Activated CD8-positive, alpha-beta memory T cell treated with anti-CD3 and anti-CD28 coated beads for 48 hours (primary cell): ENCODE results near the gene AKAP10.
A peak's percentile ranks its signal among the peaks of the same experiment; 100 is the strongest.
"Not testable (repeated sequence)": the region's sequence is repeated elsewhere in the genome, so short reads cannot be mapped to it uniquely, and the experiment has no call there.

Experiments
- DNase-seq, 3 experiments: peaks; one replicate each; pipeline ENCODE4 v3.0.0-alpha.2; 2020; ENCODE audit warnings: low read depth in 2 of 3, low spot score in 2 of 3

AKAP10 gene, protein sequence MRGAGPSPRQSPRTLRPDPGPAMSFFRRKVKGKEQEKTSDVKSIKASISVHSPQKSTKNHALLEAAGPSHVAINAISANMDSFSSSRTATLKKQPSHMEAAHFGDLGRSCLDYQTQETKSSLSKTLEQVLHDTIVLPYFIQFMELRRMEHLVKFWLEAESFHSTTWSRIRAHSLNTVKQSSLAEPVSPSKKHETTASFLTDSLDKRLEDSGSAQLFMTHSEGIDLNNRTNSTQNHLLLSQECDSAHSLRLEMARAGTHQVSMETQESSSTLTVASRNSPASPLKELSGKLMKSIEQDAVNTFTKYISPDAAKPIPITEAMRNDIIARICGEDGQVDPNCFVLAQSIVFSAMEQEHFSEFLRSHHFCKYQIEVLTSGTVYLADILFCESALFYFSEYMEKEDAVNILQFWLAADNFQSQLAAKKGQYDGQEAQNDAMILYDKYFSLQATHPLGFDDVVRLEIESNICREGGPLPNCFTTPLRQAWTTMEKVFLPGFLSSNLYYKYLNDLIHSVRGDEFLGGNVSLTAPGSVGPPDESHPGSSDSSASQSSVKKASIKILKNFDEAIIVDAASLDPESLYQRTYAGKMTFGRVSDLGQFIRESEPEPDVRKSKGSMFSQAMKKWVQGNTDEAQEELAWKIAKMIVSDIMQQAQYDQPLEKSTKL

DNA sequence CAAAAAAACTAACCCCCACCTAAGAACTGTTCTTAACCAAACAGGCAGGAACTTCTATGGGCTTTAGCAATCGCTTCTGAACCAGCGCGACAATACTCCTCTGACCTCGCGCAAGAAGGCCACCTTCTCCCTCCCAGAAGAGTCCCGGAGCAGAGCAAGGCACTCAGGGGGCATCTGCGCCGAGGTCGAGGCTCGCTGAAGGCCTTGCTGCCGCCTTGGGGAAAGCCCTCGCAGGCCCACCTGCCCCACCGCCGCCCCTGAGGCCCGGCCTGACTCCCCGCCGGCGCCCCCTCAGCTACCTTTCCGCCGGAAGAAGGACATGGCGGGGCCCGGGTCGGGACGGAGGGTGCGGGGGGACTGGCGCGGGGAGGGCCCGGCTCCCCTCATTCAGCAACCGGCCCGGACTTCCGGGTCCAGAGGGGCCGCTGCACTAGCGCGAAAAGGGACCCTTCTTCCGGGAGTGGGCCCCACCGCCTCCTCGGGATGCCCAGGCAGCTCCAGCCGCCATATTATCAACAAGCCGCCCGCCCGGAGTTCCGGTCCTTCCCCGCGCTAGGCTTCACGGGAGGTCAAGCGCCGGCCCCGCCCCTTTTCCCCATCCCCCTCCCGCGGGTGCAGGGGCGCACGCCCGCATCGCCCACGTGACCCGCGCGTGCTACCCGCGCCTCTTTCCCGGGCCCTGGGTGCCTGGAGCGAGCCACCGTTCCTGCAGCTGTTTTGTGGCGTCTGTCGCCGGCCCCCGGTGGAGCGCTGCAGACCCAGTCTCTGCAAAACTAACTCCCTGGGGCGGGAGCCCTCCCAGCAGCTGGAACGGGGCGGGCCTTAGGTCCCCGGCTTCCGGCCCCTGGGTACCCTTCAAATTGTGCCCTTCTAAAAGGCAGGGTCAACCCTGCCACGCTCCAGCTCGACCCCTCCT, at the start of gene AKAP10:
TSS of gene AKAP10 (minus strand) at position 536 of the 916 bp plus-strand sequence. CDS start at position 387, 149 bp downstream.
- peak; percentile 91 to 94 (median 91) for DNase-seq

DNA sequence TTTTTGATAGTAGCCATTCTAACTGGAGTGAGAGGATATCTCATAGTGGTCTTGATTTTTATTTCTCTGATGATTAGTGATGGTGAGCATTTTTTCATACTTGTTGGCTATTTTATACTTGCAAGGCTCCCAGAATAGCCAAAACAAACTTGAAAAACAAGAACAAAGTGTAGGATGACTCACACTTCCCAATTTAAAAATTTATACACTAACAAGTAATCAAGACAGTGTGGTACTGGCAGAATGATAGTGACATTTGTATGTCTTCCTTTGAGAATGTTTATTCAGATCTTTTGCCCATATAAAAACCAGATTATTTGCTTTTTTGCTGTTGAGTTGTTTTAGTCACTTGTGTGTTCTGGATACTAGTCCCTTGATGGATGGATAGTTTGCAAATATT, 49.3 kb upstream of the AKAP10 start:
- DNase-seq: no peak

DNA sequence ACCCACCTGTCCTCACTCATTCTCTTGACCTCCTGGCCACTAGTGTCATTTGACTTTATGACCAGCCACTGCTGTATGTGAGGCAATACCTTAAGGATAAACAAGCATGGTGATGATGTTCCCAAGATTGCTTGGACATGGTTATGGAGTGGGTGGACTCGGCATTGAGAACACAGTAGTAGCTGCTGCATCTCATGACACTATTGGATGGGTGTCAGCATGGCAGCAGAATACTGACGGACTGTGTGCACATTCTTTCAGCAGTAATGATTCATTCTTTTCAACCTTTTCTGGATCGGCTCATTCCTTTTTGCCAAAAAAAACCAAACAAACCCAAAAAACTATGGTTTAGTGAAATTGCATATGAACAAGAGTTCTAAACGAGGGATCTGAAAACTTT, 45.1 kb upstream of the AKAP10 start:
- DNase-seq: no peak

DNA sequence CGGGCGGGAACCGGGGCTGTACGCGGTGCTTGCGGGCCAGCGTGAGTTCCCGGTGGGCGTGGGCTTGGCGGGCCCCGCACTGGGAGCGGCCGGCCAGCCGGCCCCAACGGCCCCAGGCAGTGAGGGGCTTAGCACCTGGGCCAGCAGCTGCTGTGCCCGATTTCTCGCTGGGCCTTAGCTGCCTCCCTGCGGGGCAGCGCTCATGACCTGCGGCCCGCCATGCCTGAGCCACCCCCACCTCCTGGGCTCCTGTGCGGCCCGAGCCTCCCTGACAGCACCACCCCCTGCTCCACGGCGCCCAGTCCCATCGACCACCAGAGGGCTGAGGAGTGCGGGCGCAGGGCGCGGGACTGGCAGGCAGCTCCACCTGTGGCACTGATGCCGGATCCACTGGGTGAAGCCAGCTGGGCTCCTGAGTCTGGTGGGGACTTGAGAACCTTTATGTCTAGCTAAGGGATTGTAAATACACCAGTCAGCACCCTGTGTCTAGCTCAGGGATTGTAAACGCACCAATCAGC, 38.9 kb upstream of the AKAP10 start:
- DNase-seq: not testable (repeated sequence)

DNA sequence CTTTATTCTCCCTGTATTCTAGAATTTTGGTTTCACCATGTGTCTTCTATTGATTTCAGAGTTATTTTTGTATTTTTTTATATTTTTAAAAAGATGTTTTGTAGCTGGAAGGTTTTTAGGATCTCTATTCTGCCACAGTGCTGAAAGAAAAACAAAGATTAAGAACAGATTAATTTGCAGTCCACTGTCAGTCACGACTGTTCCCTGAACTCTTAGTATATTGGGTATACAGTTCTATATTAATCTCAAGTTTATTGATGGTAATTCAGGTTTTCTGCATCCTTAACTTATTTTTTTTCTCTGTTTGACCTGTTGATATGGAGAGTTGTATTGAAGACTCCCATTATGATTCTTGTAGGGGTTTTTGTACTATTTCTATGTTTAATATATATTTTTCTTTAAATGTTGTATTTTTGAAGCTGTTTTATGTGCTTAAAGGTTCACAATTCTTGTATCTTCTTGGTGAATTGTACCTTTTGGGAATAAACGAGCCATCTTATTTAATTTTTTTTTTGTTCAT, 34.4 kb upstream of the AKAP10 start:
- DNase-seq: no peak

DNA sequence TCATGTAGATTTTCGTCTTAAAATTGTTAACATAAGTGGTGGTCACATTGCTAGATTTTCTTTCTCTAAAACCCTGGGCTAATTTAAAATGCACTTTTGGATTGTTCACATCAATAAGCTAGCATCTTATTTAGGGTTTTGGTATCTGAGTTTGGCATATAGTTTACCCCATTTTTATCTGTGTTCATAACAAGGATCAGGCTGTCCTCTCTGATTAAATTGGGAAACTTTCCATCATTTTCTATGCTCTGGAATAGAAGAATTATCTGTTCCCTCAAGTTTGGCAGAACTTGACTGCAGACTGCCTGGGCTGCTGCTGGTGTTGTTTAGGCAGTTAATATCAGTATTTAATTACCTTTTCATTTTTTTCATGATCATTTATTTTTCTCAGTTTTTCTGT, 33.3 kb upstream of the AKAP10 start:
- DNase-seq: no peak

DNA sequence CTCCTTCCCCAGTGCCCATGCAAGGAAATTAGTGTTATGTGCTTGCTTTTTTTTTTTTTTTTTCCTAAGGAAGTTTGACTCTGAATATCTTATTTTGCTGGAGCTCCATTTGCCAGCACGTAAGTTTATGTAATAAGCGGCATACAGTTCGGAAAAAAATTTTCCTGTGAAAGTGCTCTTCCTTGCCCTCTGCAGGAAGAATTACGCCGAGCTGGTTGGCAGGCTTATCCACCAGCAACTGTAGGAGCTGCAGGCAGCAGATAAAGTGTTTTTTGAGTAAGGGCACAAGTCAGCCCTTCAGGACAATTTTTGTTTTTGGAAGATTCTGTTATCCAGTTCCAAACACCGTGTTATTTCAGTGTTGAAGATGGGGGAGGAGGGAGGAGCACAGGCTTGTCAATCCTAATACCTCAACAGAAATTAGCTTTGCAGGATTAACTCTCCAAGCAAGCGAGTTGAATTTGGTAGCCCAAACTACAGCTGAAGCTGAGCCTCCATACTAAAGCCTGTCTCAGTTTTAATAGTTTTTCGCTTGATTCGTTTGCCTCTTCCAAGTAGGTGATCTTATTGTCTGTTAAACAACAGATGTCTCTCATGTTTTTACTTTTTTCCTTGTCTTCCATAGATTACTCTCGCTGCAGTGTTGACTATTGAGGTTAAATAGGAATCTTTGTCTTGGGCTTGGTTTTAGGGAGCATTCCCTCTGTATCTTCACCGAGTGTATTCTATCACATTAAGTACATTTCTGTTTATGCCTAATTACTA, 32.7 kb upstream of the AKAP10 start:
- no peak for DNase-seq

DNA sequence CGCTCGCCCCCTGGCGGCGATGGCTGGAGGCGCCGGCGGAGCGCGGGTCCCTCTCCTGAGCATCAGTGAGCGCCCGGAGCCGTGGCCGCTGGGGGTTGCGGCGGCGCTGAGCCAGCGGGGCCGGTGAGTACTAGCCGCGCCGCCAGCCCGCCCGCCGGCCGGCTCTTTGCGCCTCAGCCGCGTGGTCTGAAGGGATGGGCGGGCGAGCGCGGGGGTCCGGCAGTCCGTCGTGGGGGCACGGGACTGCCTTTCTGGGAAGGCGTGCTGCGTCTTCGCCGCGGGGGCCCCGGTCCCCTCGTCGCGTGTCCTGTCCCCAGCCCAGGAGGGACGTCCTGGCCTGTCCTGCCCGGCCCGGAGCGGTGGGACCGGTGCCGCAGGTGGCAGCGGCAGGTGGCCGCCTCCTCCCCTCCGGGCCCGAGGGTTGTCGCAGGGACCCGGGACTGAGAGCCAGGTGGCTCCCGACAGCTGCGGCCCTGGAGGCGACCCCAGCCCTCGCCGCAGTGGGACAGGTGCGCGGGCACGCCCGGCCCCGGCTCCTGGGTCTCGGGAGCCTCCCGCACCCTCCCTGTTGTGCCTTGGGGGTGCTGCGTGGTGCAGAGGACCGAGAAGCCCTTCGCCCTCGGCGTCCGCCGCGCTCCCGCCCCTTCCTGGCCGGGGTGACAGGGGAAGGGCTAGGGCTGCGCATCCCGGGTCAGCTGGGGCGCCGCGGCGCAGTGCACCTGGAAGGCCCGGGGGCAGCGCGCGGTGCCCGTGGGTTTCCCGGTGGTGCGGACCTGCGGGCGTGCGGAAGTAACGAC, 31.9 kb upstream of the AKAP10 start, which contains the start of gene SPECC1:
TSS of gene SPECC1 (plus strand) at position 58 of the 797 bp plus-strand sequence. CDS start 87,293 bp downstream, outside the sequence.
- peak in 2 of 3 experiments; percentile 76 to 78 for DNase-seq

DNA sequence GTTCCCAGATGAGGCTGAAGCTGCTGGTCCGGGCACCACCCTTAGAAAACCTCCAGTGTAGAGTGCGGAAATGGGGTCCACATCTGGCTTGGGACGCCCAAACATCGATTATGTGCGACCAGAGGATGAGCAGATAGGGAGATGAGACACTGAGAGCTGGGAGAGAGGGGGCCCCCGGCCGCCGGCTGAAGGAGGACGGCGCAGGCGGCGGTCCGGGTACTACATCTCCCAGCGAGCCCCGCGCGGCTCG, 31.3 kb upstream of the AKAP10 start:
- DNase-seq: peak in 1 of 3 experiments; percentile 90

DNA sequence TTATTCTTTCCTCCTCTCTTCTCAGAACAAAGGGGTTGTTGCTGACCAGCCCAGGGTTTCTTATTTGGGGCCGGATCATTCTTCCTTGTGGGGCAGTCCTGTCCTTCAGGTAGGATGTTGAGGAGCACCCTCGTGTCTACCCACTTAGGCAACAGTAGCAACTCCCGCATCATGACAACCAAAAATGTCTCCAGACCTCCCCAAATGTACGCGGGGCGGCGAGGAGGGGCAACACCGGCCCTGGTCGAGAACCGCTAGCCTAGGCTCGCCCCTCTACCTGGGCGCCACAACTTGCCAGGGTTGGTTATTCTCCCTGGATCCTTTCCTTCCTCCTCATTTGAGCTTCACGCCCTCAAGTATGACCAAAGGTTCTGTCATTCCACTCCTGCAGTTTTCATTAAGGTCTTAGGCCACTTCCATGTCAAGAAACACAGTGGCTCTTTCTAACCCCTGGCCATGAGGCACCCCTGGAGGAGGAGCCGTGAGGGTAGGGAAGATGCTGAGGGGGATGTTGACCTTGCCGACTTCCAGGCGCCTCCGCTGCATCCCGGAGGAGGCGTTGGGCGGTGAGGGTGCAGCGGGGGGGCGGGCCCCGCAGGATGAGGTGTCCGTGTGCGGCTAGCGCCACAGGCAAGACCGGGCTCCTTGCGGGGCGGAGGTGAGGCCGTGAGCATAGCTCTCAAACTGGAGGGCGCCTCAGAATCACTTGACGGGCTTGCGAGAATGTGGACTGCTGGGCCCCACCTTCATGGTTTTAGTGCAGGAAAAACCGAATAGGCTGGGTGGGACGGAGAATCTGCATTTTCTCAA, 30.8 kb upstream of the AKAP10 start:
- DNase-seq: no peak

DNA sequence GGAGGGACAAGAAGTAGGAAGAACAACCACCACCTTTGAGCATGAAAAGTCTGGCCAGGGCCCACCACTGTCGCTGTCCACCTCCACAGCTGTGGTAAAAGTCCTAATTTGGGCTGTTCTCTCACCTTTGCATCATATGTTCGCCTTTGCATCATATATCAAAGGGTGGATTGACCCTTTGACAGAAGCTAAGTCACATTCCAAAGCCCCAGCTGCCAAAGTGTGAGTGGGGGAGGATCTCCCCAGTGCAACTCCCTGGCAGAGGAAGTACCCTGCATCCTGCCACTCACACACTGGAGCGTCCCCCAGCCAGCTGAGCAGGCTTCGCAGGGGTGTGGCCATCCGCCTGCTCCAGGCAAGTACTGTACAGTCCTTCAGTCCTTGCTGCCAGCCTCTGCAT, 18.9 kb upstream of the AKAP10 start:
- no peak for DNase-seq

DNA sequence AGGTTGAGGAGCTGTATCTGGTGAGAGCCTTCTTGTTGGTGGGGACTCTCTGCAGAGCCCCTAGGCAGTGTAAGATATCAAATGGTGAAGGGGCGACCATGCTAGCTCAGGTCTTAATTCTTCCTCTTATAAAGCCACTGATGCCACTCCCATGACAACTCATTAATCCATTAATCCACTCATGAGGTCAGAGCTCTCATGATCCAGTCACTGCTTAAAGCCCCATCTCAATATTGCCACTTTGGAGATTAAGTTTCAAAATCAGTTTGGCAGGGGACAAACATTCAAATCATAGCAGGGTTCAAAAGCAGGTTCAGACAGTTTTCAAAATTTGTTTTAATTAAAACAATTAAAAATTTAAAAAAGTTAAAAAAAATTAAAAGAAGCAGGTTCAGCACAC, 18.5 kb upstream of the AKAP10 start:
- no peak for DNase-seq

DNA sequence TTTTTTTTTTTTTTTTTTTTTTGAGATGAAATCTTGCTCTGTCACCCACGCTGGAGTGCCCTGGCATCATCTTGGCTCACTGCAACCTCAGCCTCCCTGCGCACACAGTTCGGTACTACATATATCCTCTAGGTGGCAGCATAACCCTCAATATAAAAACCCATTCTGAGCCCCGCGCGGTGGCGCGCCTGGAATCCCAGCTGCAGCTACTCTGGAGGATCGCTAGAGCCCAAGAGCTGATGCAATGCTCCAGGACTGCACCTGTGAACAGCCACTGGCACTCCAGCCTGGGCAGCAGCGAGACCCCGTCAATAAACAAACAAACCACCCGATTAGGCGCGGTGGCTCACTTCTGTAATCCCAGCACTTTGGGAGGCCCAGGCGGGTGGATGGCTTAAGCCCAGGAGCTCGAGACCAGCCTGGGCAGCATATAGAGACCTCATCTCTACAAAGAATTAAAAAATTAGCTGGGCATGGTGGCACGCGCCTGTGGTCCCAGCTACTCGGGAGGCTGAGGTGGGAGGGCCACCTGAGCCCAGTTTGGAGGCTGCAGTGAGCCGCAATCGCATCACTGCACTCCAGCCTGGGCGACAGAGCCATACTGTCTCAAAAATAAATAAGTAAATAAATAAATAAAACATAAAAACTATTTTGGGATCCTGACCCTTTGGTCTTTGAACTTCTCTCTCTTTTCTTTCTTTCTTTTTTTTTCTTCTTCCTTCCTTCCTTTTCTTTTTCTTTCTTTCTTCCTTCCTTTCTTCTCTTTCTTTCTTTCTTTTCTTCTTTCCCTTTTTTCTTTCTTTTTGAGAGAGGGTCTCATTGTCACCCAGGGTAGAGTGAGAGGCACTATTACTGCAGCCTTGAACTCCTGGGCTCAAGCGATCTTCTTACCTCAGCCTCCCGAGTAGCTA, 15.4 kb upstream of the AKAP10 start:
- DNase-seq: peak; percentile 36 to 64 (median 38)

DNA sequence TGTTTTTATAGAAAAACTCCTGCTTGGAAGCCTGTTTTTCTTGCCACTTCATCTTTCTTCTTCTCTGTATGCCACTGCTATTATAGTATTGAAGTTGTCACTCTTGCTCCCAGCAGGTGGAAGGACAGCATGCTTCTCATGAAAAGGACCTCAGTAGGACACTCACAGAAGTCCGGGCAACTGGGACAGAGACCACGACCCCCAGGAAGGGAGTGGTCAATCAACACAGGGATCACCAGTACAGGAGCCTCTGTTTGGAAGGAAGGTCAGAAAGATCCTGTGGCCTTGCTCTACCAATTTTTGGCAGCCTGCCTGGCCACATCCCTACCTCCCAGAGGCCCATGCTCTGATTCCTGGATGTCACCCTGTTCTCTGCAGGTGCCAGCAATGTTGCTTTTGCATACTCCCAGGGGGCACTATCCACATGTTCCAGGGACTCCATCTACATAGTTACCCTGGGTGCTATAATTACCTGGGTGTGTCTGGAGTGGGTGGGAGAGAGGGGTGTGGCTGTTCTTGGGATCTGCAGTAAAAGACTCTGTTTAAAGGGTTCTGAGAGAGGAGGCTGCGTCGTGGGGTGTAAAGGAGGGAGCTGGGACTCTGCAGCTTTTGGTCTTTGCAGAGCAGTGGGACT, 13.7 kb upstream of the AKAP10 start:
- no peak for DNase-seq

DNA sequence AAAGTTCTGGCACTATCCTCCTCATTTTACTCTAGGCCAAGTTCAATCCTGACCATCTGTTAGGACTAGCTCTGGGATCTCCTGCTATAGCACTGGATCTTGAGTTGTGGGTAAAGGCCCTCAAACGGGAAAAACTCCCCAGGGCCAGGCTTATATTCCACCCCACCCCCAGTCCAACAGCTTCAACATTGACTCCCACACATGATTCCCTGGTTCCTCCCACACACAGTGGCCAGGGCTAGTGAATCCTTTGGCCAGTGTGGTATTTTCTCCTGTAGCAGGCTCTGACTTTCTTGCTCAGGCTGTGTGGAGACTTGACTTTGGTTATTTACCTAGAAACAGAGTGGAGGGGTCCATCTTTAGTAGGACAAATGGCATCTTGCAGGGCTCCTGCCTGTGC, 10.3 kb upstream of the AKAP10 start:
- DNase-seq: no peak

DNA sequence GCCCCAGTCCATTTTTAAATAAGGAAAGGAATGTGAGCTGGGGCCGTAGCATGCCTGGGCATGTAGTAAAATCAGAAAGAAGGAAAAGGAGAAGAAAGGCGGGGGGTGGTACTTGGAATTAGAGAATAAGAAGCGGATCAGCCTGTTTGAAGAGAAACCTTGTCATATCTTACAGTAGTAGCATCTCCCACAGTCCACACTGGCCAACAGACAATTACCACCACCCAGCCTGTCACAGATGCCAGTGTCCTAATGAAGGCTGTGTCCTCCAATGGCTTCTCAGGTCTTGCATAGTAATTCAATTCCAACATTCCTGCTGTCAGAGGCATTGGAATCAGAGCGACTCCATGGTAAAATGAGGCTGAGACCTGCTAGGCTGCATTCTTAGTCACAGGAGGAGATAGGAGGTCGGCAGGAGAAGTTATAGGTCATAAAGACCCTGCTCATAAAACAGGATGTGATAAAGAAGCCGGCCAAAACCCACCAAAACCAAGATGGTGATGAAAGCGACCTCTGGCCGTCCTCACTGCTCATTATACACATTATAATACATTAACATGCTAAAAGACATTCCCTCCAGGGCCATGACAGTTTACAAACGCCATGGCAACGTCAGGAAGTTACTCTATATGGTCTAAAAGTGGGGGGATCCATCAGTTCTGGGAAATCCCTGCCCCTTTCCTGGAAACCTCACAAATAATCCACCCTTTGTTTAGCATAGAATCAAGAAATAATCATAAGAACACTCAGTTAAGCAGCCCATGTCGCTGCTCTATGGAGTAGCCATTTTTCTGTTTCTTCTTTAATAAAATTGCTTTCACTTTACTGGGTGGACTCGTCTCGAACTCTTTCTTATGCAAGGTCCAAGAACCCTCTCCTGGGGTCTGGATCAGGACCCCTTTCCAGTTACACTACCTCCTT, 9.6 kb upstream of the AKAP10 start:
- DNase-seq: no peak
